HG03045 (cell line): Measurements from ENCODE around the gene C4orf50.

ENCODE experiments used
- ATAC-seq: cut with Tn5 transposase; IDR thresholded peaks from one replicate; pipeline ENCODE4 v1.9.1; 2021; ENCODE audit warnings: mild to moderate bottlenecking, moderate library complexity; ENCODE audit not compliant: unreplicated experiment

Gene C4orf50

GRCh38 chr4:6044276-6044675, 26.0 kb upstream of the C4orf50 start:
- no peak for ATAC-seq

- no peak for ATAC-seq
Measured at GRCh38 chr4:6043843-6044242, 25.6 kb upstream of the C4orf50 start.

GRCh38 chr4:6043188-6043587, 25.0 kb upstream of the C4orf50 start:
- ATAC-seq: no peak

GRCh38 chr4:6042293-6043063, 24.2 kb upstream of the C4orf50 start:
- no peak for ATAC-seq

GRCh38 chr4:6041800-6042199, 23.6 kb upstream of the C4orf50 start:
- no peak for ATAC-seq

GRCh38 chr4:6038711-6039110, 20.5 kb upstream of the C4orf50 start:
- ATAC-seq: no peak

GRCh38 chr4:6035786-6036185, 17.6 kb upstream of the C4orf50 start:
- no peak for ATAC-seq

- no peak for ATAC-seq
Measured at GRCh38 chr4:6033381-6033780, 15.2 kb upstream of the C4orf50 start.

- ATAC-seq: no peak
Measured at GRCh38 chr4:6032249-6033244, 14.3 kb upstream of the C4orf50 start.

GRCh38 chr4:6031846-6032245, 13.6 kb upstream of the C4orf50 start:
- no peak for ATAC-seq

GRCh38 chr4:6030679-6031078, 12.4 kb upstream of the C4orf50 start:
- no peak for ATAC-seq

GRCh38 chr4:6029254-6029653, 11.0 kb upstream of the C4orf50 start:
- ATAC-seq: no peak

- ATAC-seq: no peak
Measured at GRCh38 chr4:6028168-6028567, 9.9 kb upstream of the C4orf50 start.

GRCh38 chr4:6027392-6027791, 9.2 kb upstream of the C4orf50 start:
- no peak for ATAC-seq

- no peak for ATAC-seq
Measured at GRCh38 chr4:6024313-6024960, 6.2 kb upstream of the C4orf50 start.

GRCh38 chr4:6023731-6024130, 5.5 kb upstream of the C4orf50 start:
- no peak for ATAC-seq

- no peak for ATAC-seq
Measured at GRCh38 chr4:6022607-6023288, 4.5 kb upstream of the C4orf50 start.

GRCh38 chr4:6021831-6022606, 3.8 kb upstream of the C4orf50 start:
- no peak for ATAC-seq

- no peak for ATAC-seq
Measured at GRCh38 chr4:6020613-6021012, 2.4 kb upstream of the C4orf50 start.
